Stimulated activated CD4-positive, alpha-beta T cell treated with anti-CD3 and anti-CD28 coated beads, TNF-alpha, amount 100 ng/mL, for 1 hour (primary cell): Measurements from ENCODE around the gene CFAP61.

Experiments
- DNase-seq, 3 donors: peaks; one replicate each; pipeline ENCODE4 v3.0.0-alpha.2; 2020; ENCODE audit warnings: low read depth in 3 of 3, low spot score in 1 of 3

The CFAP61 gene

DNA sequence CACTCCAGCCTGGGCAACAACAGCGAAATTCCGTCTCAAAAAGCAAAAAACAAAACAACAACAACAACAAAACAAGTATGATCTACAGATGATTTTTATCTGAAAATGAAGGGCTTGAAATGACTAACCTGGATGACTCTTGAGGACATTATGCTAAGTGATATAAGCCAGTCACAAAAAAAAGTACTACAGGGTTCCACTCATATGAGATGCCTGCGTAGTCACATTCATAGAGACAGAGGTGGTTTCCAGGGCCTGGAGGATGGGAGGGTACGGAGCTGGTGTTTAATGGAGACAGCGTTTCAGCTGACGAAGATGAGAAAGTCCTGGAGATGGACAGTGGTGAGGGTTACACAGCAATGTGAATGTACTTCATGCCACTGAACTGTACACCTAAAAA is 307.3 kb downstream of the CFAP61 start:
- DNase-seq: no peak

DNA sequence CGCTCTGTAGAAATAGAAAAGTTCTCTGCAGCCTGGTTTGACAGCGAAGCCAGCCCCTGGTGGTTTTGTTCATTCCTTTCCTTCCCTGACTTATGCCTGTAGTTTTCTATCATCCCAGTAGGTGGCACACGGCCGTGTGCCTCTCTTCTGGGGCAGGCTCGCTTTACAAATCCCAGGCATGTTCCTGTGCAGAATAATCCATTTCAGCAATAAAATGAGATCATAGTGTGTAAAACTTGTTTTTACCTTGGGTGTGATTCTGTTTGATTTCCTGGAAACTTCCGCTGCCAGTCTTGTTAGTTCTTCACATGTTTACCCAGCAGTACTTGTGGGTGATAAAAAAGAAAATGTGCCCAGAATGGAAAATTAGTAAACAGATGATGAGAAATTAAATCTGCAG is 308.1 kb downstream of the CFAP61 start:
- DNase-seq: no peak

- DNase-seq: no peak
Observed at GRCh38 chr20:20362774-20363433, 310.6 kb downstream of the CFAP61 start.

- no peak for DNase-seq
Observed at GRCh38 chr20:20363434-20363798, 311.1 kb downstream of the CFAP61 start.

DNA sequence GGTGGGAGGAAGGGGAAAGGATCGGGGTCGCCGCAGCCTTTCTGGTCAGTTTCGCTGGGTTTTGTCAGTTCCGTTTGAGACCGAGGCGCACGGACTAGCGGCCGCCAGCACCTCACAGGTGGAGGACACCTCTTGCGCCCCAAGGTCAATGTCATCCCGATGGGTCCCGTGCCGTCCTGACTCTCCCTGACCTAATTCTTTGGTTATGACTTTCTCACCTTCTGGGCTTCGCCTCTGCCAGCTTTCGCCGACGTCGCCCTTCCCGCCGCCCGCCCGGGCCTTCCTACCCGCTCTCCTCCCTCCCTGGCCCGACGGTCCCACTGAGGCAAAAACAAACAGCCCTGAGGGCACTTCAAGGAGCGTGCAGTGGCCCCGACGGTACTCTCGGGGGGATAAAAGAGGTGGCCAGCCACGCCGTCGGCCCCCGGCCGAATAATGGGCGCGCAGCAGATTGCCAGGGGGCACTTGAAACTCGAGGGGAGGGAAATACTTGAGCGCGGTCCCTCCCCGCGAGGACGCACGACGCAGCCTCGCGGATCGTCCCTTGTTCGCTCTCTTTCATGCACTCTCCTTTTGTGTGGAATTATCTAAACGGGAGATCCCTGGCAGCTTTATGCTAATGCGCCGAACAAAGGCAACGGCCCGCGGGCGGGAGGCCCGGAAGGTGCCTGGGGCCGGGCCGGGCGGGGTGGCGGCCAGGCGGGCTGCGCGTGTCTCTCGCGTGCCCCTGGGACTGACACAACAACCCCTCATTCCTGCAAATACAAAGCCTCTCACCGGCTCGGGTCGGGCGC is 311.7 kb downstream of the CFAP61 start:
- DNase-seq: no peak

GRCh38 chr20:20364593-20365479 is 312.5 kb downstream of the CFAP61 start:
- no peak for DNase-seq

- DNase-seq: no peak
Observed at GRCh38 chr20:20365480-20366161, 313.3 kb downstream of the CFAP61 start.

- DNase-seq: no peak
Observed at GRCh38 chr20:20366551-20366875, 314.2 kb downstream of the CFAP61 start.

GRCh38 chr20:20366876-20367574 is 314.7 kb downstream of the CFAP61 start:
- no peak for DNase-seq

GRCh38 chr20:20367575-20368417 is 315.5 kb downstream of the CFAP61 start, which contains the start of gene INSM1:
Gene INSM1 (plus strand): TSS chr20:20368104. CDS start chr20:20368268, 164 bp downstream.
- DNase-seq: no peak

DNA sequence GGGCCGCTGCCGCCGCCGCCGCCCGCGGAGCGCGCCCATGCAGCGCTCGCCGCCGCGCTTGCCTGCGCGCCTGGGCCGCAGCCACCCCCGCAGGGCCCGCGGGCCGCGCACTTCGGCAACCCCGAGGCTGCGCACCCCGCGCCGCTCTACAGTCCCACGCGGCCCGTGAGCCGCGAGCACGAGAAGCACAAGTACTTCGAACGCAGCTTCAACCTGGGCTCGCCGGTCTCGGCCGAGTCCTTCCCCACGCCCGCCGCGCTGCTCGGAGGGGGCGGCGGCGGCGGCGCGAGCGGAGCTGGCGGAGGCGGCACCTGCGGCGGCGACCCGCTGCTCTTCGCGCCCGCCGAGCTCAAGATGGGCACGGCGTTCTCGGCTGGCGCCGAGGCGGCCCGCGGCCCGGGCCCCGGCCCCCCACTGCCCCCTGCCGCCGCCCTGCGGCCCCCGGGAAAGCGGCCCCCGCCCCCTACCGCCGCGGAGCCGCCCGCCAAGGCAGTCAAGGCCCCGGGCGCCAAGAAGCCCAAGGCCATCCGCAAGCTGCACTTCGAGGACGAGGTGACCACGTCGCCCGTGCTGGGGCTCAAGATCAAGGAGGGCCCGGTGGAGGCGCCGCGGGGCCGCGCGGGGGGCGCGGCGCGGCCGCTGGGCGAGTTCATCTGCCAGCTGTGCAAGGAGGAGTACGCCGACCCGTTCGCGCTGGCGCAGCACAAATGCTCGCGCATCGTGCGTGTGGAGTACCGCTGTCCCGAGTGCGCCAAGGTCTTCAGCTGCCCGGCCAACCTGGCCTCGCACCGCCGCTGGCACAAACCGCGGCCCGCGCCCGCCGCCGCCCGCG is 316.3 kb downstream of the CFAP61 start:
- no peak for DNase-seq

DNA sequence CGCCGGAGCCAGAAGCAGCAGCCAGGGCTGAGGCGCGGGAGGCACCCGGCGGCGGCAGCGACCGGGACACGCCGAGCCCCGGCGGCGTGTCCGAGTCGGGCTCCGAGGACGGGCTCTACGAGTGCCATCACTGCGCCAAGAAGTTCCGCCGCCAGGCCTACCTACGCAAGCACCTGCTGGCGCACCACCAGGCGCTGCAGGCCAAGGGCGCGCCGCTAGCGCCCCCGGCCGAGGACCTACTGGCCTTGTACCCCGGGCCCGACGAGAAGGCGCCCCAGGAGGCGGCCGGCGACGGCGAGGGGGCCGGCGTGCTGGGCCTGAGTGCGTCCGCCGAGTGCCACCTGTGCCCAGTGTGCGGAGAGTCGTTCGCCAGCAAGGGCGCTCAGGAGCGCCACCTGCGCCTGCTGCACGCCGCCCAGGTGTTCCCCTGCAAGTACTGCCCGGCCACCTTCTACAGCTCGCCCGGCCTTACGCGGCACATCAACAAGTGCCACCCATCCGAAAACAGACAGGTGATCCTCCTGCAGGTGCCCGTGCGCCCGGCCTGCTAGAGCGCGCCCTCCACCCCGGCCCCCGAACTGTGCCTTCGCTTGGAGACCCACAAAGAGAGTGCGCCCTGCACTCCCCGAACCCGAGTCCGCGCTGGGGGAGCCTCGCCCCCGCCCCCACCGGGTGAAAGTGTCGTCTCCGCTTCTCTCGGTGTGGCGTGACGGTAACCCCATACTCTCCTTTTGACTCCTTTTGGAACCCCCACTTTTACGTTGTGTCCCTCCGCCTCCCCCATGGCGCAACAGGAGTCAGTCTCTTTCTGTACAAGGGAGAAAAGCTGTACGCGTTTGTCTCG is 317.1 kb downstream of the CFAP61 start:
- DNase-seq: no peak

- DNase-seq: no peak
Observed at GRCh38 chr20:20370094-20370575, 317.8 kb downstream of the CFAP61 start.

GRCh38 chr20:20371083-20371482 is 318.8 kb downstream of the CFAP61 start:
- DNase-seq: no peak

DNA sequence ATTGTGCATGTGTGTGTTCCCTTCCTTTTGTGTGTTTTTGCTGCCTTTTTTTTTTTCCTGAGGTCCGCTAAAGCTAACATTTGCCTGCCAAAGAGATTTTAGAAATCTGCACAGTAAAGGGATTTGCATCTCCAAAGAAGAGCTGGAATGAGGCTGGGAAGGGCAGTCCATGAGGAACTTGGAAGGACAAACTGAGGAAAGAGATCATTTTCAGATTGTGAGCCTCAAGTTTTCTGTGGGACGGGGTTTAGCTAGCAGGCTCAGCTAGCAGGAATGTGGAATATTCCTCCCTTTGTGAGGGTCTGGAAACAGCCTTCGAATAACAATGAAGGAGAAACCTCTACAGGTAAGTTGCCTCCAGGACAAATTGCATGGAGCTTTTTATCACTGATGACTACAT is 319.3 kb downstream of the CFAP61 start:
- DNase-seq: no peak

DNA sequence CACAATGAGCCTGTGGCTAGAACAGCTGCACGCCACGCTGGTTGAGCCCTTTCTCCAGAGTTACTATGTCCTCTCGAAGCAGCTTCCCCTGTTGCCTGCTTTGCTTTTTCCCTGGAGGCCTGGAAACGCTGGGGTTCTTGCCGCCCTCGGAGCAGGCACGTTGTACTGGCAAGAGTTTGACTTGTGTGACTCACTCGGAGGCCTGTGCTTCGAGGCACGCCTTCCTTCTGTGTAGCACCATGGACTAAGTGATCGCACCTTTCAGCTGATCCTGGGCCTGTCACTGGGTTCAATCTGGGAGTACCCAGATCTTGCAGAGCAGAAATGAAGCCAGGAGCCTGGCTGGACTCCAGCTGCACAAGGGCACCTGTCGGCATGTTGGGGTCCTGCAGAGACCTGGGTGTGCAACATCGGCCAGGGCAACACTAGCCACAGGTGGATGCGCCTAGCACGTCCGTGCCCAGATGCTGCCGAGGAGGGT is 320.8 kb downstream of the CFAP61 start:
- DNase-seq: no peak

DNA sequence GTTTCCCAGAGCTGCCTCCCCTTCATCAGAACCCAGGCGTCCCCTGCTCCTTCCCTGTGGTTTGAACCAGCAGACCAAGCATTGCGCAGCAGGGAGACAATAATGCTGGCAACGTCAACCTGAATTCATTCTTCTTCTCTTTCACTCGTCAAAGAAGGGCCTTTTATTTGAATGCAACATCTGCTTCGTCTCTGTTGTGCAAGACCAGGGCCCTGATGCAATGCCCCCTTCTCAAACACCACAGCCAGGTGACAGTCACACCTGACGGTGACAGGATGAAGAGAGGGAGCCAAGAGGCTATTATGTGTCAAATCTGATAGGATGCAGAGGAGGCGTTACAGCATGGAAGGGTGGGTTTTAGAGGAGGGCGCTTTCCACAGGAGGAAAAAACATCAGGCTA is 323.5 kb downstream of the CFAP61 start:
- DNase-seq: no peak

- DNase-seq: no peak
Observed at GRCh38 chr20:20386192-20386591, 333.9 kb downstream of the CFAP61 start.
